A549 (cell line): Measurements from ENCODE around the gene CDC5L. TPM values are rescaled to one million over a fixed set of nuclear protein-coding genes. Genes with fewer than 3 reads are reported as not detected.

Source experiments
- ATAC-seq, 2 experiments: fragments of 200-7000 bp in 1 of 2; fragments of >200 bp in 1 of 2; cut with Nextera tagmentation in 1 of 2; cut with Tn5 transposase in 1 of 2; 3 replicates each; pipeline versions ENCODE4 v1.8.0 to v1.9.1; 2018 to 2020; ENCODE audit warnings: mild to moderate bottlenecking in 1 of 2, moderate library complexity in 1 of 2
- CTCF ChIA-PET: fragments of 300-600 bp; sonication (Branson Sonifier 250); formaldehyde crosslinking; extraction: SDS; loops from one replicate; lab custom pipeline; 2021; ENCODE audit warnings: antibody characterized with exemption, inconsistent platforms; lab: Yijun Ruan, JAX
- POLR2A ChIA-PET: fragments of 350-600 bp; formaldehyde crosslinking; extraction: SDS; loops from one replicate; lab custom pipeline; 2021; ENCODE audit warnings: antibody characterized with exemption, inconsistent platforms; lab: Yijun Ruan, JAX
- DNase-seq, 2 experiments: peaks; one replicate each; pipeline versions ENCODE4 v3.0.0 to v3.0.0-alpha.2; 2011 to 2016; ENCODE audit warnings: low read depth in 1 of 2, low spot score in 1 of 2
- FAIRE-seq: peaks from 2 replicates; lab custom pipeline; 2011; peaks lifted over from hg19 to GRCh38; lab: Jason Lieb, UNC
- H3K27ac ChIP-seq, 2 experiments: fragments of >200 bp; sonication (Bioruptor Twin); formaldehyde crosslinking; 3 replicates each; pipeline ENCODE4 v1.5.1; 2016 to 2017
- H3K4me1 ChIP-seq: fragments of >200 bp; sonication (Bioruptor Twin); formaldehyde crosslinking; 3 replicates; pipeline ENCODE4 v1.6.1; 2016
- H3K4me2 ChIP-seq: fragments of >200 bp; sonication (Bioruptor Twin); formaldehyde crosslinking; 3 replicates; pipeline ENCODE4 v1.6.1; 2016
- H3K4me3 ChIP-seq: fragments of >200 bp; sonication (Bioruptor Twin); formaldehyde crosslinking; 3 replicates; pipeline ENCODE4 v1.5.1; 2016
- H3K9me3 ChIP-seq: fragments of >200 bp; sonication (Bioruptor Twin); formaldehyde crosslinking; 3 replicates; pipeline ENCODE4 v1.6.1; 2016
- CBX2 ChIP-seq: fragments of 200-600 bp; sonication (generic); IDR thresholded peaks from 2 replicates; pipeline ENCODE4 v1.6.1; 2016; ENCODE audit warnings: low read depth, mild to moderate bottlenecking, borderline replicate concordance
- CHD2 ChIP-seq: fragments of 150-350 bp; IDR thresholded peaks from 2 replicates; pipeline ENCODE4 v1.6.1; 2014; ENCODE audit warnings: low read length; ENCODE audit not compliant: partially characterized antibody
- EHF ChIP-seq: fragments of 250-450 bp; sonication (Bioruptor Pico); IDR thresholded peaks from 2 replicates; pipeline ENCODE4 v1.5.0; 2020; ENCODE audit warnings: mild to moderate bottlenecking
- ESRRA ChIP-seq: fragments of 150-350 bp; IDR thresholded peaks from 2 replicates; pipeline ENCODE4 v1.6.1; 2014; ENCODE audit warnings: mild to moderate bottlenecking, low read length, borderline replicate concordance
- GATA3 ChIP-seq: IDR thresholded peaks from 2 replicates; pipeline ENCODE4 v1.6.1; 2012; ENCODE audit warnings: borderline replicate concordance
- HEYL ChIP-seq: fragments of 250-450 bp; sonication (Bioruptor Pico); IDR thresholded peaks from 2 replicates; pipeline ENCODE4 v1.8.0; 2021; ENCODE audit warnings: mild to moderate bottlenecking, moderate library complexity
- HOXB5 ChIP-seq: fragments of 250-450 bp; sonication (Bioruptor Pico); IDR thresholded peaks from 2 replicates; pipeline ENCODE4 v1.5.0; 2020; ENCODE audit warnings: mild to moderate bottlenecking, moderate library complexity
- MAZ ChIP-seq: fragments of 150-350 bp; IDR thresholded peaks from 2 replicates; pipeline ENCODE4 v1.6.1; 2014; ENCODE audit warnings: antibody characterized with exemption, low read depth, low read length, borderline replicate concordance
- MYC ChIP-seq: IDR thresholded peaks from 2 replicates; pipeline ENCODE4 v1.6.1; 2012; ENCODE audit warnings: mild to moderate bottlenecking, inconsistent platforms, low read length, improper control_type of control experiment, borderline replicate concordance
- NPAS2 ChIP-seq: fragments of 250-450 bp; sonication (Bioruptor Pico); IDR thresholded peaks from 2 replicates; pipeline ENCODE4 v1.8.0; 2022; ENCODE audit warnings: mild to moderate bottlenecking, moderate library complexity, borderline replicate concordance
- PHF8 ChIP-seq: fragments of 200-600 bp; sonication (generic); IDR thresholded peaks from 2 replicates; pipeline ENCODE4 v1.6.1; 2016; ENCODE audit warnings: low read depth, mild to moderate bottlenecking, antibody characterized with exemption, moderate library complexity, borderline replicate concordance
- POLR2A ChIP-seq: IDR thresholded peaks from 2 replicates; pipeline ENCODE4 v1.6.1; 2012; ENCODE audit warnings: mild to moderate bottlenecking, low read length
- RNF2 ChIP-seq: fragments of 200-600 bp; sonication (generic); IDR thresholded peaks from 2 replicates; pipeline ENCODE4 v1.6.1; 2016; ENCODE audit warnings: low read depth, mild to moderate bottlenecking, antibody characterized with exemption, moderate library complexity, borderline replicate concordance
- SREBF2 ChIP-seq: fragments of 450-650 bp; IDR thresholded peaks from 2 replicates; pipeline ENCODE4 v1.6.1; 2014; ENCODE audit warnings: mild to moderate bottlenecking, moderate library complexity
- TFCP2L1 ChIP-seq: fragments of 250-450 bp; sonication (Bioruptor Pico); IDR thresholded peaks from 2 replicates; pipeline ENCODE4 v1.5.0; 2021; ENCODE audit warnings: mild to moderate bottlenecking
- USF2 ChIP-seq: fragments of 450-650 bp; IDR thresholded peaks from 2 replicates; pipeline ENCODE4 v1.6.1; 2014; ENCODE audit warnings: antibody characterized with exemption
- ZFP36 ChIP-seq: fragments of 450-650 bp; IDR thresholded peaks from 2 replicates; pipeline ENCODE4 v1.6.1; 2014; ENCODE audit warnings: borderline replicate concordance; ENCODE audit not compliant: partially characterized antibody
- WGBS: methylation state at CpG from one replicate; pipeline ENCODE4 v1.1.6; 2017; ENCODE audit errors: missing lambda C conversion rate; 5-methylcytosine and 5-hydroxymethylcytosine counted together
- polyA plus RNA-seq, 4 experiments: library from polyadenylated mRNA; depleted of rRNA in 3 of 4; stranded (reverse); fragments of >200 nt; fragmentation: RNase III in 1 of 4; extraction: RNeasy Plus Mini Kit Qiagen cat#74134 plus additional on column Dnase treatment in 1 of 4; gene quantifications; 2 replicates in 3 of 4; 3 replicates in 1 of 4; pipeline ENCODE4 v1.2.3, GENCODE V29; 2011 to 2017
- small RNA-seq, 6 experiments: library from RNA; depleted of rRNA; stranded (forward); fragments of <200 nt; gene quantifications; one replicate each; pipeline ENCODE3, GENCODE V24; 2012
- TF ChIP-seq, protein P1 (sequence below): fragments of 250-450 bp; sonication (Bioruptor Pico); IDR thresholded peaks from 2 replicates; pipeline ENCODE4 v1.5.0; 2021; ENCODE audit warnings: mild to moderate bottlenecking, moderate library complexity, borderline replicate concordance
- TF ChIP-seq, protein P2 (sequence below): fragments of 200-600 bp; sonication (generic); IDR thresholded peaks from 2 replicates; pipeline ENCODE4 v1.6.1; 2016; ENCODE audit warnings: antibody characterized with exemption, mild to moderate bottlenecking, moderate library complexity
- TF ChIP-seq, protein P3 (sequence below): fragments of 150-350 bp; IDR thresholded peaks from 2 replicates; pipeline ENCODE4 v1.6.1; 2014; ENCODE audit warnings: low read depth, mild to moderate bottlenecking, low read length

The CDC5L gene
- polyA plus RNA-seq, 2 of the 4 experiments (the other 2 are of a cell fraction) = 12.8 to 20.5 TPM

GRCh38 chr6:44499609-44500008 lies 112.1 kb downstream of the CDC5L start:
- POLR2A ChIA-PET = no interaction called here
- CTCF ChIA-PET = interaction anchor here (1.9 to 3.5 kb wide), 2 partner anchors 24 to 30 kb away, joined by 6 to 15 read pairs; no protein-coding TSS in a partner anchor
- Histone ChIP-seq H3K9me3 (no peaks in the 10 kb centered on the region), H3K4me1 (peaks cover 3% of the 10 kb centered on the region; the same call in 2 of the 3 replicates), H3K27ac (no peak overlapping the region), H3K4me3 (no peak overlapping the region), H3K4me2 (no peak overlapping the region)
- no peak for TF ChIP-seq CBX2
- TF ChIP-seq CHD2 = no peak
- TF ChIP-seq RNF2 = no peak
- TF ChIP-seq USF2 = no peak
- TF ChIP-seq HEYL = no peak
- no peak for TF ChIP-seq TFCP2L1 (CRISPR knock-in tag)
- no peak for TF ChIP-seq HOXB5
- no peak for TF ChIP-seq MAZ
- no peak for TF ChIP-seq EHF
- TF ChIP-seq ZFP36 = no peak
- TF ChIP-seq, protein P1, sequence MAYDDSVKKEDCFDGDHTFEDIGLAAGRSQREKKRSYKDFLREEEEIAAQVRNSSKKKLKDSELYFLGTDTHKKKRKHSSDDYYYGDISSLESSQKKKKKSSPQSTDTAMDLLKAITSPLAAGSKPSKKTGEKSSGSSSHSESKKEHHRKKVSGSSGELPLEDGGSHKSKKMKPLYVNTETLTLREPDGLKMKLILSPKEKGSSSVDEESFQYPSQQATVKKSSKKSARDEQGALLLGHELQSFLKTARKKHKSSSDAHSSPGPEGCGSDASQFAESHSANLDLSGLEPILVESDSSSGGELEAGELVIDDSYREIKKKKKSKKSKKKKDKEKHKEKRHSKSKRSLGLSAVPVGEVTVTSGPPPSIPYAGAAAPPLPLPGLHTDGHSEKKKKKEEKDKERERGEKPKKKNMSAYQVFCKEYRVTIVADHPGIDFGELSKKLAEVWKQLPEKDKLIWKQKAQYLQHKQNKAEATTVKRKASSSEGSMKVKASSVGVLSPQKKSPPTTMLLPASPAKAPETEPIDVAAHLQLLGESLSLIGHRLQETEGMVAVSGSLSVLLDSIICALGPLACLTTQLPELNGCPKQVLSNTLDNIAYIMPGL (CRISPR knock-in tag) = no peak
- no peak for TF ChIP-seq NPAS2
- no peak for TF ChIP-seq PHF8
- TF ChIP-seq SREBF2 = no peak
- no peak for TF ChIP-seq ESRRA
- TF ChIP-seq, protein P2, sequence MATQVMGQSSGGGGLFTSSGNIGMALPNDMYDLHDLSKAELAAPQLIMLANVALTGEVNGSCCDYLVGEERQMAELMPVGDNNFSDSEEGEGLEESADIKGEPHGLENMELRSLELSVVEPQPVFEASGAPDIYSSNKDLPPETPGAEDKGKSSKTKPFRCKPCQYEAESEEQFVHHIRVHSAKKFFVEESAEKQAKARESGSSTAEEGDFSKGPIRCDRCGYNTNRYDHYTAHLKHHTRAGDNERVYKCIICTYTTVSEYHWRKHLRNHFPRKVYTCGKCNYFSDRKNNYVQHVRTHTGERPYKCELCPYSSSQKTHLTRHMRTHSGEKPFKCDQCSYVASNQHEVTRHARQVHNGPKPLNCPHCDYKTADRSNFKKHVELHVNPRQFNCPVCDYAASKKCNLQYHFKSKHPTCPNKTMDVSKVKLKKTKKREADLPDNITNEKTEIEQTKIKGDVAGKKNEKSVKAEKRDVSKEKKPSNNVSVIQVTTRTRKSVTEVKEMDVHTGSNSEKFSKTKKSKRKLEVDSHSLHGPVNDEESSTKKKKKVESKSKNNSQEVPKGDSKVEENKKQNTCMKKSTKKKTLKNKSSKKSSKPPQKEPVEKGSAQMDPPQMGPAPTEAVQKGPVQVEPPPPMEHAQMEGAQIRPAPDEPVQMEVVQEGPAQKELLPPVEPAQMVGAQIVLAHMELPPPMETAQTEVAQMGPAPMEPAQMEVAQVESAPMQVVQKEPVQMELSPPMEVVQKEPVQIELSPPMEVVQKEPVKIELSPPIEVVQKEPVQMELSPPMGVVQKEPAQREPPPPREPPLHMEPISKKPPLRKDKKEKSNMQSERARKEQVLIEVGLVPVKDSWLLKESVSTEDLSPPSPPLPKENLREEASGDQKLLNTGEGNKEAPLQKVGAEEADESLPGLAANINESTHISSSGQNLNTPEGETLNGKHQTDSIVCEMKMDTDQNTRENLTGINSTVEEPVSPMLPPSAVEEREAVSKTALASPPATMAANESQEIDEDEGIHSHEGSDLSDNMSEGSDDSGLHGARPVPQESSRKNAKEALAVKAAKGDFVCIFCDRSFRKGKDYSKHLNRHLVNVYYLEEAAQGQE = no peak
- TF ChIP-seq, protein P3, sequence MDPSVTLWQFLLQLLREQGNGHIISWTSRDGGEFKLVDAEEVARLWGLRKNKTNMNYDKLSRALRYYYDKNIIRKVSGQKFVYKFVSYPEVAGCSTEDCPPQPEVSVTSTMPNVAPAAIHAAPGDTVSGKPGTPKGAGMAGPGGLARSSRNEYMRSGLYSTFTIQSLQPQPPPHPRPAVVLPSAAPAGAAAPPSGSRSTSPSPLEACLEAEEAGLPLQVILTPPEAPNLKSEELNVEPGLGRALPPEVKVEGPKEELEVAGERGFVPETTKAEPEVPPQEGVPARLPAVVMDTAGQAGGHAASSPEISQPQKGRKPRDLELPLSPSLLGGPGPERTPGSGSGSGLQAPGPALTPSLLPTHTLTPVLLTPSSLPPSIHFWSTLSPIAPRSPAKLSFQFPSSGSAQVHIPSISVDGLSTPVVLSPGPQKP = no peak
- TF ChIP-seq GATA3 = no peak
- TF ChIP-seq POLR2A = no peak
- TF ChIP-seq MYC = no peak
- no peak for DNase-seq
- no peak for FAIRE-seq
- no peak for ATAC-seq
- WGBS = 64% methylated on average over 5 of the region's 5 CpGs

Small RNA genes lying within 50 kb of the gene (small RNA-seq; reads per million reads assigned to genes)
- 0 reads per million in 6 experiments for gene MIR4642

Other genes with a start within 250 kb of the CDC5L start
- gene CAPN11, start 228.9 kb upstream of the CDC5L start, polyA plus RNA-seq (2011; rRNA removed) = 0.10 and 0.25 TPM in 2 replicates
- 0.09 TPM in 1 of 3 replicates, not detected in the others for gene CAPN11, start 228.9 kb upstream of the CDC5L start, polyA plus RNA-seq (2017; fragmentation: RNase III; extraction: RNeasy Plus Mini Kit Qiagen cat#74134 plus additional on column Dnase treatment)
- gene MYMX, start 170.8 kb upstream of the CDC5L start, polyA plus RNA-seq (2011; rRNA removed) = not detected in 2 replicates
- not detected in 3 replicates for gene MYMX, start 170.8 kb upstream of the CDC5L start, polyA plus RNA-seq (2017; fragmentation: RNase III; extraction: RNeasy Plus Mini Kit Qiagen cat#74134 plus additional on column Dnase treatment)
- 72.3 and 80.0 TPM in 2 replicates for gene SLC29A1, start 164.1 kb upstream of the CDC5L start, polyA plus RNA-seq (2011; rRNA removed)
- gene SLC29A1, start 164.1 kb upstream of the CDC5L start, polyA plus RNA-seq (2017; fragmentation: RNase III; extraction: RNeasy Plus Mini Kit Qiagen cat#74134 plus additional on column Dnase treatment) = 45.6 to 49.1 TPM (median 47.1 TPM) in 3 replicates
- gene HSP90AB1, start 140.6 kb upstream of the CDC5L start, polyA plus RNA-seq (2011; rRNA removed) = 1,080 and 1,155 TPM in 2 replicates
- gene HSP90AB1, start 140.6 kb upstream of the CDC5L start, polyA plus RNA-seq (2017; fragmentation: RNase III; extraction: RNeasy Plus Mini Kit Qiagen cat#74134 plus additional on column Dnase treatment) = 1,076 to 1,211 TPM (median 1,136 TPM) in 3 replicates
- 44.5 and 61.4 TPM in 2 replicates for gene SLC35B2, start 130.2 kb upstream of the CDC5L start, polyA plus RNA-seq (2011; rRNA removed)
- 38.7 to 45.6 TPM (median 45.5 TPM) in 3 replicates for gene SLC35B2, start 130.2 kb upstream of the CDC5L start, polyA plus RNA-seq (2017; fragmentation: RNase III; extraction: RNeasy Plus Mini Kit Qiagen cat#74134 plus additional on column Dnase treatment)
- gene NFKBIE, start 122.2 kb upstream of the CDC5L start, polyA plus RNA-seq (2011; rRNA removed) = 6.2 and 6.3 TPM in 2 replicates
- gene NFKBIE, start 122.2 kb upstream of the CDC5L start, polyA plus RNA-seq (2017; fragmentation: RNase III; extraction: RNeasy Plus Mini Kit Qiagen cat#74134 plus additional on column Dnase treatment) = 5.6 to 9.1 TPM (median 6.0 TPM) in 3 replicates
- 0.01 TPM in 1 of 2 replicates, not detected in the other for gene TMEM151B, start 117.3 kb upstream of the CDC5L start, polyA plus RNA-seq (2011; rRNA removed)
- gene TMEM151B, start 117.3 kb upstream of the CDC5L start, polyA plus RNA-seq (2017; fragmentation: RNase III; extraction: RNeasy Plus Mini Kit Qiagen cat#74134 plus additional on column Dnase treatment) = 0.01 to 0.03 TPM in 2 of 3 replicates, not detected in the other
- gene AARS2, start 74.4 kb upstream of the CDC5L start, polyA plus RNA-seq (2011; rRNA removed) = 4.0 and 4.3 TPM in 2 replicates
- gene AARS2, start 74.4 kb upstream of the CDC5L start, polyA plus RNA-seq (2017; fragmentation: RNase III; extraction: RNeasy Plus Mini Kit Qiagen cat#74134 plus additional on column Dnase treatment) = 6.2 to 6.8 TPM (median 6.6 TPM) in 3 replicates
- gene SPATS1, start 45.1 kb upstream of the CDC5L start, polyA plus RNA-seq (2011; rRNA removed) = not detected in 2 replicates
- gene SPATS1, start 45.1 kb upstream of the CDC5L start, polyA plus RNA-seq (2017; fragmentation: RNase III; extraction: RNeasy Plus Mini Kit Qiagen cat#74134 plus additional on column Dnase treatment) = not detected in 3 replicates